HG03060 (cell line): ENCODE results near the gene FRYL.
"Not testable (repeated sequence)": the region's sequence is repeated elsewhere in the genome, so short reads cannot be mapped to it uniquely, and the experiment has no call there.

Source experiments
- ATAC-seq: cut with Tn5 transposase; IDR thresholded peaks from one replicate; pipeline ENCODE4 v1.9.1; 2021; ENCODE audit warnings: low read depth, moderate number of reproducible peaks; ENCODE audit not compliant: unreplicated experiment

The FRYL gene

DNA sequence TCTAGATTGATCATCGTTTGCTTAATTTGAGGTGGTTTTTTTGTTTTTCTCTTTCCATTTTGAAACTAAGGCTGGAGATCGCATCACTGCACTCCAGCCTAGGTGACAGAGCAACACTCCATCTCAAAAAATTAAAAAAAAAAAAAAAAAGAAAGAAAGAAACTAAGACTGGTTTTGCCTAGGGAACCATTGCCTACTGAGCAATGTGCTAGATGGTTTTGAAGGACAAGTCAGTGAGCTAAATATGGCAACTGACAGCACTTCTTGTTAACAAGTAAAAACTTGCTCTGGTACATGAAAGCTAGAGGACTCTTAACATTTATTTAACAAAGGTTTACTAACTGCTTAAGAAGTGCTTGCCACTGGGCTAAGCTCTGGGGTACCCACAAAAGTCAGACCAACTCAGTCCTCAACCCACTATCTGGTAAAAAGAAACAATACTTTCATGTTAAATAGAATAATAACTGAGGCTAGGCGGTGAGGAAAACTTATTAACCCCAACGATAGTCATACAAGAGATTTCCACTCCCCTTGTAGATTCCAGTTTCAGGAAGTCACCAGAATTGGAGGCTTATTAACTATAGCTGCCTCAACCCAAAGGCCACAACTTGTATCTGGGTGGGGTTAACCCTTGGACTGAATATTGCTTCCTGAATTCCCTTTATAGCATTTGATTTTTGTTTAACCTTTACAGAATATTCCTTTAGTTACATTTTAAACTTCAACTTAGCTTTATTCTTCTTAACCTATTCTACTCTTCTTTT, 111.6 kb downstream of the FRYL start:
- ATAC-seq: no peak

GRCh38 chr4:48667148-48667547, 112.9 kb downstream of the FRYL start:
- ATAC-seq: no peak

- ATAC-seq: no peak
Measured at GRCh38 chr4:48665555-48666186, 114.4 kb downstream of the FRYL start.

DNA sequence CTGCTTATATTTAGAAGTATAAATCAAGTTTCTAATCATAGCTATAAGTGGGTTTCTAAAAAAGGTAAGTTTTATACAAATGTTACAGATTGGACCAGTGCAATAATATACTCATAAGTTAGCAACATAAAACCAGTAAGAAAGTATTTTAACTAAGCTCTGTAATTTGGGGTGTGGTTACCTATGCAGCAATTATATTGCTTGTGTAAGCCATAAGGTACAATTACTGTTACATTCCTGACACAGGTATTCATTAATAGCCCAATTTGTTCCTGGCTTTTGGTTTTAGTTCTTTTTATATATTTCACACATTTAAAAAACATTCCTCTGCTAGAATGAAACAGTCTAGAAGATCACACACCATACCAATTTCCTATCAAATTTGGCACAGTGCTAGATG, 115.1 kb downstream of the FRYL start:
- no peak for ATAC-seq

- ATAC-seq: no peak
Measured at GRCh38 chr4:48661391-48661790, 118.7 kb downstream of the FRYL start.

- no peak for ATAC-seq
Measured at GRCh38 chr4:48660347-48660746, 119.7 kb downstream of the FRYL start.

- ATAC-seq: no peak
Measured at GRCh38 chr4:48654015-48654664, 125.9 kb downstream of the FRYL start.

- ATAC-seq: no peak
Measured at GRCh38 chr4:48653217-48654014, 126.7 kb downstream of the FRYL start.

DNA sequence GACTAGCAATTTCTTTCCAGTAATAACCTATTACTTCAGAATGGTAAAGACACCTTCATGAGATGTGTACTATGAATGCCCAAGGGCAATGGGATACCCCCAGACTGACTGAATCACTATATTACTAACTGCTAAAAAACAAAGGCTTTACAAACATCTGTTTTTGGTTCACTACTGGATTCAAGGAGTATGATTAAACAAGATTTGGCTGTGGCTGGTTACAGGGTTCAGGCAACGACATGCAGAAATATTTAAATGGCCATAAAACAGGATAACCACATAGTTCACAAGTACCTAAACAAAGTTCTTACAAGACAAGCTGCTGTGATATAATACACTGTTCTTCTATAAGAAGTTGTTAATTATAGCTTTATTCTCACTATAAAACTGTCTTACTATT, 128.2 kb downstream of the FRYL start:
- no peak for ATAC-seq

DNA sequence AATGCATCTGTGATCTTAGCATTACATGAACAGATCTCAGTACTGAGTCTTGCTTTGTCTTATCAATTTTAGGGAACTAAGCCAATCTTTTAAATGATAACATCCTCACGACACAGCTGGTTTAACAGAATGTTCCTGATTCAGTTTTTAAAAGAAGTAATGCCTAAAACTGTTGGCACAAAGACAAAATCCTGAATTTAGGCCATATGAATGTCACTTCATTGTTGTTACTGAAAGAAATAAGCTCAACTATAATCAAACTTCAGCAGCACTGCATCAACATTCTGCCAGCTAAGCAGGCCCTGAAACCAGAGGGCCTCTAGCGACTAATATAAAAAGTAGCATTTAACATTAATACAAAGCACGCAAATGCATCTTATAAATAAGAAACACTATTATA, 130.6 kb downstream of the FRYL start:
- no peak for ATAC-seq

GRCh38 chr4:48645225-48645794, 134.8 kb downstream of the FRYL start:
- ATAC-seq: no peak

DNA sequence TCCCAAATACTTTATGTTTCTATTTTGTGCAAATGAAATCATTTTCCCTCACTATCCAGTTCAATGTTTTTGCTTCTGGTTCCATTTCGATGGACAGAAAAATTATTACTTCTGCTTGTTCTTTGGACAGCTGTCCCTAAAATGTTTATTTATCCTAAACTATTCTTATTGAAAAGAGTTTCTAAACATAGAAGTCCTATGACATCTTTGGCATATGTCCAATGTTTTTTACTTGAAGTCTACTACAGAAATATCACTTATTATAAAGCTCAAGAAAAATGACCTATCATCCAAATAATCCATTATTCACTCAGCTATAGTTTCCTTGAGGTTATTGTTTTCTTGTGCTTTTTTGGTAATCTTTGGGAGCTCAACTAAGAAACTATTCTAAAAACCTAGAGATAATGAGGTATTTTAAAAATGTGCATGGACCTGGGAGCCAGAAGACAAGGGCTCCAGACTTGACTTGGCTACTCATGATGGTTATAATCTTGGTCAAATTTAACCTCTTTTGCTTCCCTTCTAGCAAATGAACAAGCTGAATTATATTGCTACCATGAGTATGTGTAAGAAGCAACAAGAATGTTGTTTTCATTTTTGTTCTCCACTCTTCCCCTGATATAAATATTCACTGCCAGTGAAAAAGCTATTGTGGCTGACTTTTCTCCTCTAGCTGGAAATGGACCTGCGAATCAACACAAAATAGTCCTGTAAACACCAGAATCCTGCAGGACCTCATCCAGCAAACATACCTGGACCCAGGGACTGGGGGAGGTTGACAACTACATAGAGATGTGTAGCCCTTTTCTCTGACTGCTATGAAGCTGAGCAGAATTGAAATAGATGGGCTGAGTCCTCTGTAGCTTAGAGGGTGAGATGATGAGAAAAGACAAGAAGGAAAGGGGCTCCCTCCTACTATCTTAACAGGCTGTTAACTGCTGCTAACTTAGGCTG, 137.4 kb downstream of the FRYL start:
- no peak for ATAC-seq

GRCh38 chr4:48641401-48641800, 138.7 kb downstream of the FRYL start:
- no peak for ATAC-seq

DNA sequence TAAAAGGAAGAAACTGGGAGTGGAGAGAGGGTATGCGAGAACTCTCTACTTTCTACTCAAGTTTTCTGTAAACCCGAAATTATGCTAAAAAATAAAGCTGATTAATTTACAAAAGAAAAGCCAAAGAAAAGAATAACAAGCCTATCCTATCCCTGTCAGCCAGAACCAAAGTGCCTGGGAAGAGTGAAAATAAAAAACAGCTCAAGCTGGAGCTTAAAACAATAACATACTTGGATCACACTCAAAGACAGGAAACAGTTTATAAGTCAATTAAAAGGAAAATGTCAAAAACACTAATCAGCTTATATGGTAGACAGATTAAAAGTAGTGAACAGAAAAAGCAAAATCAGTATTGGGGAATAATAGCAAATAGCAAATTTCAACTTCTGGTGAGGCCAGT, 139.4 kb downstream of the FRYL start:
- ATAC-seq: no peak

DNA sequence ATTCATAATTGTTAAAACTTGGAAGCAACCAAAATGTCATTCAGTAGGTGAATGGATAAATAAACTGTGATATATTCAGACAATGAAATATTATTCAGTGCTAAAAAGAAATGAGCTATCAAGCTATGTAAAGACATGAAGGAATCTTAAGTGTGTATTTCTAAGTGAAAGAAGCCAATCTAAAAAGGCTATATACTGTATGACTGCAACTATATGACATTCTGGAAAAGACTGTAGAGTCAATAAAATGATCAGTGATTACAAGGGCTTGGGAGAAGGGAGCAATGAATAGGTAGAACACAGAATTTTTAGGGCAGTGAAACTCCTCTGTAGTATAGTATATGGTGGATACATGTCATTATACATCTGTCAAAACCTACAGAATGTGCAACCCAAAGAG, 139.9 kb downstream of the FRYL start:
- ATAC-seq: no peak

DNA sequence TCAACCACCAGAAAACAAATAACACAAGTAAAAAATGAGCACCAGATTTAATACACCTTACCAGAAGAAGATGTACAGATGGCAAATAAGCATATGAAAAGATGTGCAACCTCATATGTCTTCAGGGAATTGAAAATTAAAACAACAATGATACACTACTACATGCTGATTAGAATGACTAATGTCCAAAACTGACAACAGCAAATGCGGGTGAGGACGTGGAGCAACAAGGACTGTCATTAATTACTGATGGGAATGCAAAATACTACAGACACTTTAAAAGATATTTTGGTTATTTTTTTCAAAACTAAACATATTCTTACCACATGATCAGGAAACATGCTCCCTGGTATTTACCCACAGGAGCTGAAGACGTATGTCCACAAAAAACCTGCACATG, 140.3 kb downstream of the FRYL start:
- ATAC-seq: no peak

- ATAC-seq: not testable (repeated sequence)
Measured at GRCh38 chr4:48638586-48638985, 141.5 kb downstream of the FRYL start.

- no peak for ATAC-seq
Measured at GRCh38 chr4:48636911-48637310, 143.2 kb downstream of the FRYL start.

DNA sequence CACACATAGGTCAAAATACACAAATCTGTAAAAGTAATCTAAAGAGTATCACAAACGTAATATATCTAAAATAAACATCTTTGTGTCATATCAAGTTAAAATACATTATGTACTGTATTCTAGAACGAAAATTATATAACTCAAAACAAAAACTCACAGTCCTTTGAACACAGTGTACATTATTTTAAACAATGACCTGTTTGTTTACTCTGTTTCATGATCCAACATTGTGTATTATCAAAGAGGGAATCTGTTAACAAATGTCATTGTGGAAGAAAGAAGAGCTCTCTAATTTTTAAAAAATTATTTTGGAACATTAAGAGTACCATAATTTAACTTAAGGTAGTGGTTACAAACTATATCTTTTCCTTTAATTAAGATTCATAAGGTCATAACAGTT, 144.1 kb downstream of the FRYL start:
- ATAC-seq: no peak

DNA sequence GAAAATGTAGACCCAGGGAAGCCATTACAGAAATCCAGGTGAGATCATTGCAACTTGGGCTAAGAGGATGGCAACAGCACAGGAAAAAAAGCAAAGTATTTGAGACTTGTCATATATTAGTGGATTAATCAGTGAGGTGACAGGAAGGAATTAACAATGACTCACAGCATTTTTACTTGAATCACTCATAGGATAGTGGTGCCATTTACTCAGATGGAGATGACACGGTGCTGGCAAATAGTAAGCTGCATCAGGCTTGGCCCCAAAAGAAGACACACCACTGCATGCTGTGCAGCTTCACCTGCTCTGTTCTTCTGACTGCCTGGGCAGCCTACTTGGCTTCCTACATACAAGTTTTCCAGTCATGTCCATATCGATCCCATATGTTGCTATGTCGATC, 144.8 kb downstream of the FRYL start:
- ATAC-seq: no peak
